C1 segment of cervical spinal cord (tissue), 14 donors: Measurements from ENCODE around the gene PCIF1.

ENCODE experiments used
- DNase-seq, 14 donors: peaks; one replicate each; lab custom pipeline; 2025; lab: John Stamatoyannopoulos, UW

PCIF1 gene

GRCh38 chr20:45904583-45905504 is 29.6 kb upstream of the PCIF1 start:
- DNase-seq = no peak

GRCh38 chr20:45905505-45906079 is 28.9 kb upstream of the PCIF1 start:
- DNase-seq = no peak

DNA sequence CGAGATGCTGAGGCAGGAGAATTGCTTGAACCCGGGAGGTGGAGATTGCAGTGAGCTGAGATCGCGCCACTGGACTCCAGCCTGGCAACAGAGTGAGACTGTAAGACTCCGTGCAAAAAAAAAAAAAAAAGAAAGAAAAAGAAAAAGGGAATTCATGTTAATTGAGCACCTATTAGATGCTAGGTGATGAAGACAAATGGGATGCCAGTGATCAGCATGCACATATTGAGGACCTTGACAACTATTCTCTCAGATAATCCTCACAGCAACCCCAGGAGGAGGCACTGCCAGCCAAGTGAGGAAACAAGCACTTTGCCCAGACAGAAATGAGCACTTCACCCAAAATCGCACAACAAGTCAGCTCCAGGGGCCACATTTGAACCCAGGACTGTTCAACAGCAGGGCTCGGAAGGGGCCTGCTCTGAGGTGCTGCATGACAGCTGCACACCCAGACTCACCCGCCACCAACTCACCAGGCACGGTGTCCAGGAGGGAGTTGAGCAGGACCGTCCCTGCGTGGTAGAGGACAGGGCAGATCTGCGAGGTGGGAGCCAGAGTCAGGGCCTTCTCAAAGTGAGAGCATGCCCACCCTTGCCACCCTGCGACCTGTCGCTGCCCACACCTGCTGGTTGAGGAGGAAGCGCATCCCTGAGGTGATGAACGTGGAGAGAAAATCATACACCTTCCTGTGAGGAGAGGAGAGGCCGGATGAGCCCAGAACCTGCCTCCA is 27.1 kb upstream of the PCIF1 start:
- DNase-seq = no peak

- DNase-seq = no peak
Measured at GRCh38 chr20:45908084-45908483, 26.4 kb upstream of the PCIF1 start.

DNA sequence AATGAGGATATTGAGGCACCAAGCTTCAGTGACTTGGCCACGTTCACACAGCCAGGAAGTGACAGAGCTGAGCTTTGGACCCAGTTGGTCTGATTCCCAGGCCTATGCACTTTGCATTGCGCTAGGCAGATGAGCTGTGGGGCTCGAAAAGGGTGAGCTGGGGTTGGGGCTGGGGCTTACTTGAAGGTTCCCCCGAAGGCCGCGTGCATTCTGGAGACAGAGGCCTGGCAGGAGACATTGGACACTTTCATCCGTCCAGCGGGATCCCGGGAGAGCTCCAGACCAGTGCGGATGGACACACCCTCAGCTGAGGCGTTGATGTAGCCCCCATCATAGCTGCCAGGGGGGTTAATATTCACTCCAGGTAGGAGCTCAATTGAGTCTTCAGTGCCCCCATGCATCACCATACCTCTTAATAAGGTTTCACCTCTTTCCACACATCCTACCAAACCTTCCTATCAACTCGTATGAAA is 25.1 kb upstream of the PCIF1 start:
- DNase-seq = no peak

GRCh38 chr20:45909817-45910669 is 24.4 kb upstream of the PCIF1 start:
- DNase-seq = no peak

DNA sequence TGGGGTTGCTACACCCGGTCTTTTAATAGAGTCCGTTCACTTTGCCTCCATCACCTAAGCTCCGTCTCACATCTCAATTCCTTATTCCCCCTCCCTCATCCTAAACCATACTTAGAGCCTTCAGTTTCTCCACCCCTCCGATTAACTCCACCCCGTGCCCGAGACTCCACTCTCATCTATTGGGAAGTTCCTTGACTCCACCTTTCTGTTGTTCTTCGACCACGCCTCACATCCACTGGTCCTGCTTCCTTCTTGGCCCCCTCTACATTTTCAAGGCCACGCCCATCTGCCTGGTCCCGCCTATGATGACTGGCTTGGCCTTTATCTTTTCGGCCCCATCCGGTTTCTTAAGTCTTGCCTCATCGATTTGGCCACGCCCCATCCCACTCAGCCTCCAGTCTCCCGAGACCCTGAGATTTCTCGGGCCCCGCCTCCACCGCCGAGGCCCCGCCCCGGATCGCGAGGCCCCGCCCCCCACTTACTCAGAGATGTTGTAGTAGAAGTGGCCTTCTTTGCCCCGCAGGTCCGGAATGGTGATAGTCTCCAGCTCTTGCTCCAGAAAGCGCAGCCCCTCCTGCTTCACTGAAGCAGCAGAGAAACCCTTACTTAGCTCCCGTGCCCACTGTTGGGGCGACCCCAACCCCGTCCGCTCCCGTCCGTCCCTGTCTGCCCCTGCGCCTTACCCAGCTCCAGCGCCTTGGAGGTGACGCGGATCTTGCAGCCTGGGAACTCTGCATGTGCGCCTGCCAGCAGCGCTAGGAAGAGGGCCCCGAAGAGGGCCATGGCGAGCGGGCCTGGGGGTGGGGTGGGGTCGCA is 23.6 kb upstream of the PCIF1 start:
- DNase-seq = peak; percentile 14 to 91 (median 72)

- DNase-seq = peak in 12 of 14 donors; percentile 23 to 83 (median 58)
Measured at GRCh38 chr20:45911486-45912343, 22.8 kb upstream of the PCIF1 start, which contains the start of gene PLTP. PLTP (minus strand) TSS chr20:45912155; CDS start chr20:45911452, 703 bp downstream.

DNA sequence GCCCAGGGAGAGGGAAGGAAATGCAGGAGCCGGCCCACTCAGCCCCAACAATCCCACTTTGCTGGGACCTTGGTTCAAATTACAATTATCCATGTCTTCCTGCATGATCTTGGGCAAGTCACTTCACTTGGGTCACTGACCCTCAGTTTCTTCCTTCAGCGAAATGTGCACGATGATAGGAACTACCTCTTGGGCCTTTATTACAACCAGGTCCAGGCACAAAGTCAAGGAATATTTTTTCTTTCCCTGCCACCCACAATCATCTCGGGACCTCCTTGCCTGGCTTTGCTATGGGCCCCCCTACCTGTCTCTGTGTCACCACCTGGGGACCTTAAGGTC is 22.2 kb upstream of the PCIF1 start:
- DNase-seq = no peak

GRCh38 chr20:45913116-45913515 is 21.4 kb upstream of the PCIF1 start:
- DNase-seq = no peak

GRCh38 chr20:45917790-45918141 is 16.7 kb upstream of the PCIF1 start:
- no peak for DNase-seq

GRCh38 chr20:45918182-45918737 is 16.2 kb upstream of the PCIF1 start:
- DNase-seq = no peak

- DNase-seq = no peak
Measured at GRCh38 chr20:45918779-45919537, 15.5 kb upstream of the PCIF1 start.

GRCh38 chr20:45919542-45920399 is 14.7 kb upstream of the PCIF1 start:
- no peak for DNase-seq

- no peak for DNase-seq
Measured at GRCh38 chr20:45920462-45921336, 13.8 kb upstream of the PCIF1 start.
